T-helper 9 cell (primary cell): ENCODE data around the gene MCL1.
"Not testable (repeated sequence)": the region's sequence is repeated elsewhere in the genome, so short reads cannot be mapped to it uniquely, and the experiment has no call there.

Experiments
- DNase-seq: peaks from one replicate; pipeline ENCODE4 v3.0.0-alpha.2; 2020

Gene MCL1

DNA sequence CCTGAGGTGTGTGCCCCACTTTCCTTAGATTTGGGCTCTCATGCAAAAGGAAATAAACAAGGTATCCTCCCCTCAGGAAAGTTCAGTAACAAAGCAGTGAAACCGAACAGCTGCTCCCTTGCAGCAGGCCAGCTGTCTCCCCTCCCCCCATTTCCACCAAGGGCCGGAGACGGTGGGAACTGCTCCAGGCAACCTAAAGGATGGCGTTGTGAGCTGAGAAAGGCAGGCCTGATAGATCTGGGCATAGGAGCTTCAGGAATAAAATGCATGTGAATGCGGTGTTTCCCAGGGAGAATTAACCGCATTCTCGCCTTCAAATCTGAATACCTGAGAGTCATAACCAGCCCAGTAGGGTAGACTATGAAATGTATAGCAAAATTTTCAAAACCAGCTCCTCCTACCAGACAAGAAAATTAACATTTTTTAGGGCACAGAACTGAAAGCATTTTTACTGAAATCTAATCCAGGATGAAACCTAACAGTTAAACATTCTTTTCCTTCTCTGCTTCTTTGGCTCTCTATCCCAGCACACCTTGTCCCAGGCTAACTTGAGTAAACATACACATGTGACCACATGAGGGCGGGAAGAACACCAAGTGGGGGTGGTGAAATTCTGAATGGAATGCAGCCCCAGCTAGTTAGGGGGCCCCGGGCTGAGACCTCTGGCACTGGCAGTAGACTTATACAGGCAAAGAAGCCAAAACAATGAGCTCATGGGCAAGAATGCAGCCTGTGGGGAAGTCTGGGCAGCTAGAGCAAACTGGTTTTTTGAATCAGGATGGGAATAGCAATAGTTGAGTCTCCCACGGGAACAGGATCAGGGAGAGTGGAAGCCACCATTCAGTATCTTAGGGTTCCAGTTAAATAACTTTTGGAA is 11.5 kb downstream of the MCL1 start:
- DNase-seq: no peak

GRCh38 chr1:150567341-150567716 is 12.1 kb downstream of the MCL1 start:
- no peak for DNase-seq

GRCh38 chr1:150566589-150567340 is 12.6 kb downstream of the MCL1 start:
- DNase-seq: no peak

- DNase-seq: not testable (repeated sequence)
Measured at GRCh38 chr1:150565240-150565991, 14.0 kb downstream of the MCL1 start.

GRCh38 chr1:150564051-150564991 is 15.1 kb downstream of the MCL1 start:
- no peak for DNase-seq

DNA sequence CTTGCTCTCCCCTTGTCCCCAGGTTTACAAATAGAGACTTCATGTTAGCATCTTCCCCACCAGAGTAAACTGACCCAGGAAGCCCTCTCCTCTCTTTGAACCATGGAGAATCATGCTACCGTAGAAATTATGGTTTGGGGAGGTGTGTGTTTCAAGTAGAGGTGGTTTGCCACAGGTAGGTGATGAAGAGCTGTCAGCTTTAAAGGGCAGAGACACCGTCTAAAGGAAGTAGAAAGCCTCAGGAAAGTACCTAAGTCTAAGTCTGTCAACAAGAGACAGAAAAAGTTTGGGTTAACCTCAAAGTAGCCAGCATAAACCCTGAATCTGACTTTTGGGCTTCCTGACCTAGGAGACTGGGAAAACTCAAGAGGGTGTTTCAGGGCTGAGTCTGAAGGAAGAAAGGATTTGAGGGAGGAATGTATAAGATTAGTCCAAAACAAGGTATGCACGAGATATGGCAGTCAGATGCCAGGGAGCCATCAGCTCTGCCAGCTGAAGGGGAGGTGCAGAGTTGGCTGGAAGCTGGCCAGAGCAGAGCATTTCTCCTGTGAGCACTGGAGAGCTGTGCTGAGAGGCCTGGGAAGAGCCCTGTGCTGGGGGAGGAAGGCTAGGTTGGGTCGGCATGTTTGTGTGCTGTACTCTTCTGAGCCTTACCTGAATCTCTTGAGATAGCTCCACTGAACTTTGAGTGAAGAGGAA is 15.9 kb downstream of the MCL1 start:
- no peak for DNase-seq

DNA sequence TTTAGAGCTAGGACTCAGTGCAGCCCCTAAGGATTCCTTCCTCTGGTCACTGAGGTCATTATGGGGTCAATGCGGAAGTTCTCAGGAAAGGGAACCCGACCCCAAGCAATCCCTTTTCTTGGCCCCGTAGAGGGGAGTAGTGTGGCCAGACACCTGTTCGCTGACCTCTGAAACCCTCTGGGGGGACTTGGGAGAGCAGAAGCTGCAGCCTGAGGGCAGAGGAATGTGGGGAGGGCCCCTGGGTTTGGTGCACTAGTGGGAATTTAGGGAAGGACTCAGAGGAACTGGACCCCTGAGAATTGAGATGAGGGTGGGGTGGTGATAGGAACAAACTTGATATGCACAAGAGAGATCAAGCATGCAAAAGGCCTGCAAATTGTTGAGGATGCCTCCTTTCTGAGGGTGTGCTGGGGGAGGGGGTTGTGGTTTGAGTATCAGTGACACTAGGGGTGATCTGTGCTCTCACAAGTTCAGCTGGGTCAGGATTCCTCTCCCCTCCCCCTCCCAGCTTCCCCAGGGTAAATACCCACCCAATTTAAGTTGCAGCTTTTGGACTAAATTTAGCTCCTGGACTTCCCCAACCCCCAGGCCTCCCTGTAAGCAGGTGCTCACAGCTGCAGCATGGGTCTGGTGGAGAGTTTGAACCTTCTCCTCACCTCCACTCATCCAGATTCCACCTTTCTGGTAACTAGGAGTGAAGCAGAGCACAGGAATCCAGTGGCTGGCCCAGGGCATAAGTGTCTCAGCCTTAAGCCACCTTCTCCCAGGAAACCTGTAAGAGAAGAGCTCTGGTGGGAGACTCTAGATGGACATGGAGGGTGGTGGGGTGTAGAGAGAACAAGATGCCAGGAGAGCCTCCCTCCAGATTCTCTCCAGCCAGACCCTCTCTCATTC is 16.7 kb downstream of the MCL1 start:
- peak; percentile 51 for DNase-seq

- peak; percentile 63 for DNase-seq
Measured at GRCh38 chr1:150561974-150562445, 17.4 kb downstream of the MCL1 start.

GRCh38 chr1:150561254-150561973 is 18.0 kb downstream of the MCL1 start:
- DNase-seq: peak; percentile 37

- peak; percentile 63 for DNase-seq
Measured at GRCh38 chr1:150560576-150561253, 18.7 kb downstream of the MCL1 start.

GRCh38 chr1:150560011-150560438 is 19.4 kb downstream of the MCL1 start:
- peak; percentile 71 for DNase-seq

- DNase-seq: no peak
Measured at GRCh38 chr1:150559656-150560010, 19.8 kb downstream of the MCL1 start.

GRCh38 chr1:150558761-150559655 is 20.4 kb downstream of the MCL1 start:
- DNase-seq: no peak

DNA sequence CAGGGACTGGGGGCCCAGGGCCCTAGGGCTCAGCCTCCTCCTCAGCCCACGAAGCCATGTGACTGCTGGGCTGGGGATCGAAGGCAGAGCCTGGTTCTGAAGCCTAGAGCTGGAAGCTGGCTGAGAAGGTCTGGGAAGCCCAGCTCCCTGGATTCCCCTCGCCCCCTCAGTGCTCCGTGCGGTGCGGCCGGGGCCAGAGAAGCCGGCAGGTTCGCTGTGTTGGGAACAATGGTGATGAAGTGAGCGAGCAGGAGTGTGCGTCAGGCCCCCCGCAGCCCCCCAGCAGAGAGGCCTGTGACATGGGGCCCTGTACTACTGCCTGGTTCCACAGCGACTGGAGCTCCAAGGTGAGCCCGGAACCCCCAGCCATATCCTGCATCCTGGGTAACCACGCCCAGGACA is 21.1 kb downstream of the MCL1 start:
- DNase-seq: no peak

GRCh38 chr1:150557813-150558212 is 21.6 kb downstream of the MCL1 start:
- no peak for DNase-seq

- DNase-seq: no peak
Measured at GRCh38 chr1:150557065-150557600, 22.3 kb downstream of the MCL1 start.
